Peyer's patch (tissue), 4 donors: Measurements from ENCODE around the gene ATP5ME.

ENCODE experiments used
- POLR2A ChIP-seq, 2 donors: fragments of 450-650 bp; IDR thresholded peaks; one replicate each; pipeline ENCODE4 v1.5.1; 2017; ENCODE audit warnings: antibody characterized with exemption in 2 of 2, mild to moderate bottlenecking in 2 of 2, moderate library complexity in 2 of 2
- TF ChIP-seq, protein P1 (sequence below), 6 experiments: fragments of 450-650 bp in 4 of 6; fragments of 200-600 bp in 2 of 6; sonication (generic) in 1 of 6; IDR thresholded peaks; one replicate each; pipeline ENCODE4 v1.5.1; 2017 to 2019; ENCODE audit warnings: antibody characterized with exemption in 6 of 6, mild to moderate bottlenecking in 3 of 6, moderate library complexity in 1 of 6

DNA sequence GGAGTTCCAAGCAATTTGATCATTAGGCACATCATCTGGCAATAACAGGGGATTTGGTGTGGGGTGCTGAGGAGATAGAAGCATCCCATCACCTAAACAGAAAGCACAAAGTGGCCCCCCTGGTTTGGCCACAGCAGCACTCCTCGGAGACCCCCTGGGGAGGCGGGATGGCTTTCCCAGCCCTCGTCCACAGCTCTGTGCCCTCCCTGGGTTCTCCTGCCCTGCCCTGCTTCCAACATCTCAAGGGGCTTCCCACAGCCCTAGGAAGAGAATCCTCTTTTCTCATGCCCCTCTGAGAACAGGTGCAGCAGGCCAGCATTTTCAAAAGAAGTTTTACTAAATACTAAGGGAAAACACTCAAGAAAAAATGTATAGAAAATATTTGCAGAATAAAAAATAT is 12.8 kb downstream of the ATP5ME start:
- TF ChIP-seq, protein P1, sequence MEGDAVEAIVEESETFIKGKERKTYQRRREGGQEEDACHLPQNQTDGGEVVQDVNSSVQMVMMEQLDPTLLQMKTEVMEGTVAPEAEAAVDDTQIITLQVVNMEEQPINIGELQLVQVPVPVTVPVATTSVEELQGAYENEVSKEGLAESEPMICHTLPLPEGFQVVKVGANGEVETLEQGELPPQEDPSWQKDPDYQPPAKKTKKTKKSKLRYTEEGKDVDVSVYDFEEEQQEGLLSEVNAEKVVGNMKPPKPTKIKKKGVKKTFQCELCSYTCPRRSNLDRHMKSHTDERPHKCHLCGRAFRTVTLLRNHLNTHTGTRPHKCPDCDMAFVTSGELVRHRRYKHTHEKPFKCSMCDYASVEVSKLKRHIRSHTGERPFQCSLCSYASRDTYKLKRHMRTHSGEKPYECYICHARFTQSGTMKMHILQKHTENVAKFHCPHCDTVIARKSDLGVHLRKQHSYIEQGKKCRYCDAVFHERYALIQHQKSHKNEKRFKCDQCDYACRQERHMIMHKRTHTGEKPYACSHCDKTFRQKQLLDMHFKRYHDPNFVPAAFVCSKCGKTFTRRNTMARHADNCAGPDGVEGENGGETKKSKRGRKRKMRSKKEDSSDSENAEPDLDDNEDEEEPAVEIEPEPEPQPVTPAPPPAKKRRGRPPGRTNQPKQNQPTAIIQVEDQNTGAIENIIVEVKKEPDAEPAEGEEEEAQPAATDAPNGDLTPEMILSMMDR (IDR thresholded peaks at IDR 0.05) = no peak
- TF ChIP-seq POLR2A (IDR thresholded peaks at IDR 0.05) = no peak
